ENCODE measurements around the gene ARHGAP32.

ARHGAP32 gene

DNA sequence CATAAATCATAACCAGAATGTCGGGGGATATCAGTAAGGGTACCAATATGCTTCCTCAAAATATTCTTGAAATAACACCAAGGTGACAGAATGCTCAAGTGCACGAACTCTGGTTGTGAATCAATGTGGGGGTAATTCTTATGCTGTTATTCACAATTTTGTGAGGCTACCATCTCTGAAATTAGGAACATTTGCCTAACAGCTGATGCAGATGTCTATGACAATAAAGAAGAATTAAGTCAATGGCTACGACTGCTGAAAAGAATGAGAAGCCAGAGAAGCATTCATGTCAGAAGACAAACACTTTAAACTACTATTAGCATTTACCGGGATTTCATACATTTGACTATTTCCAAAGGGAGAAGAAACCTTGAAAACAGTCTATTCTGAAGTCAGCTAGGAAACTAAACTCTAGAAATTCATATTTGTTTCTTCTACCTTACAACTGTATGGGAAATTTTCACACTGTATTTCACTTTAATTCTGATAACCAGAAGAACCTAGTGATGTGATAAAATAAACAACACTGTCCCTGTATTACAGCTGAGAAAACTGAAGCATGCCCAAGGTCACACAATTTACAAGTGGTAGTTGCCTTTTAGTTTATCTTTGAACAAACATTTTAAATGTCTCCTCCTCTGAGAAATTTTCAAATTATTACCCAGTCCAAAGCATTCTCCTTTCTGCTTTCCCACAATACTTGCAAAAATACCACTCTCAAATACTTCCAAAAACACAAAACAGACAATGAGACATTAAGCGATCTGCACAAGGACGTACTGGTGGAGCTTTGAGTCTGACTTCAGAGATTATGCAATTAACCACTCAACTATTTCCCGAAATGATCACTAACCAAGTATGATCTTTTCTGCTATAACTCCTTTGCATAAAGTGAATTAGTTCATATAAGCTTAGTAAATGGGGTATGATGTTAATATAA, 18.0 kb upstream of the ARHGAP32 start:
- ChIA-PET CTCF (interaction anchor here (1.9 kb wide), 1 partner anchor 13 kb away, joined by 5 read pairs; no protein-coding TSS in a partner anchor), POLR2A (interaction anchor here (0.7 kb wide), 1 partner anchor 8 kb away, joined by 4 read pairs; no protein-coding TSS in a partner anchor)
- no peak for DNase-seq (ENCODE audit: extremely low spot score)
- TF ChIP-seq, protein P1, sequence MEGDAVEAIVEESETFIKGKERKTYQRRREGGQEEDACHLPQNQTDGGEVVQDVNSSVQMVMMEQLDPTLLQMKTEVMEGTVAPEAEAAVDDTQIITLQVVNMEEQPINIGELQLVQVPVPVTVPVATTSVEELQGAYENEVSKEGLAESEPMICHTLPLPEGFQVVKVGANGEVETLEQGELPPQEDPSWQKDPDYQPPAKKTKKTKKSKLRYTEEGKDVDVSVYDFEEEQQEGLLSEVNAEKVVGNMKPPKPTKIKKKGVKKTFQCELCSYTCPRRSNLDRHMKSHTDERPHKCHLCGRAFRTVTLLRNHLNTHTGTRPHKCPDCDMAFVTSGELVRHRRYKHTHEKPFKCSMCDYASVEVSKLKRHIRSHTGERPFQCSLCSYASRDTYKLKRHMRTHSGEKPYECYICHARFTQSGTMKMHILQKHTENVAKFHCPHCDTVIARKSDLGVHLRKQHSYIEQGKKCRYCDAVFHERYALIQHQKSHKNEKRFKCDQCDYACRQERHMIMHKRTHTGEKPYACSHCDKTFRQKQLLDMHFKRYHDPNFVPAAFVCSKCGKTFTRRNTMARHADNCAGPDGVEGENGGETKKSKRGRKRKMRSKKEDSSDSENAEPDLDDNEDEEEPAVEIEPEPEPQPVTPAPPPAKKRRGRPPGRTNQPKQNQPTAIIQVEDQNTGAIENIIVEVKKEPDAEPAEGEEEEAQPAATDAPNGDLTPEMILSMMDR (IDR thresholded peaks at IDR 0.05; ENCODE audit: control extremely low read depth, extremely low read depth, low read depth, missing control alignments), result no peak

- ChIA-PET CTCF (interaction anchor here (0.9 kb wide), 1 partner anchor 16 kb away, joined by 3 read pairs; no protein-coding TSS in a partner anchor), POLR2A (no interaction called here)
- no peak for DNase-seq (ENCODE audit: extremely low spot score)
- TF ChIP-seq, protein P1 (IDR thresholded peaks at IDR 0.05; ENCODE audit: control extremely low read depth, extremely low read depth, low read depth, missing control alignments), result no peak
Observed at GRCh38 chr11:129208863-129209262, 16.7 kb upstream of the ARHGAP32 start.

- DNase-seq (ENCODE audit: extremely low spot score), result no peak
- TF ChIP-seq, protein P1 (IDR thresholded peaks at IDR 0.05; ENCODE audit: control extremely low read depth, extremely low read depth, low read depth, missing control alignments), result no peak
- ChIA-PET POLR2A (no interaction called here), CTCF (interaction anchor here (1.4 kb wide), 1 partner anchor 9 kb away, joined by 3 read pairs; no protein-coding TSS in a partner anchor)
Observed at GRCh38 chr11:129204150-129204838, 12.2 kb upstream of the ARHGAP32 start.

DNA sequence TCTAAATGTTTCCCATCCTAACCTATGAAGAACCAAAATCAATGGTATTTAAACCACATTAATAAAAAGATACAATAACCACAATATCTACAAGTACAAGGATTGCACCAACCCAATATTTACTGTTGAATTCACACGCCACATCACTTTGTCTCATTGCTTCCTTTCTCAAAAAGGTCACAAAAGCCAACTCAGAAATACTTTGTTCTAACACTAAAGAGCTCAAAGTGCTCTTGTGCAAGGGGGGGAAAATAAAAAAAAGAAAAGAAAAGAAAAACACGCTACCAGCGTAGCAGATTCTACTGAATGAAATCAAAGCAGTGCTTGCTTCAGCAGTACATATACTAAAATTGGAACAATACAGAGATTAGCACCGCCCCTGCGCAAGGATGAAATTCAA, 10.5 kb upstream of the ARHGAP32 start:
- CTCF ChIA-PET, result no interaction called here
- POLR2A ChIA-PET, result no interaction called here
- TF ChIP-seq, protein P1 (IDR thresholded peaks at IDR 0.05; ENCODE audit: control extremely low read depth, extremely low read depth, low read depth, missing control alignments), result no peak
- DNase-seq (ENCODE audit: extremely low spot score), result no peak

GRCh38 chr11:129195682-129196081, 3.6 kb upstream of the ARHGAP32 start:
- TF ChIP-seq, protein P1 (IDR thresholded peaks at IDR 0.05; ENCODE audit: control extremely low read depth, extremely low read depth, low read depth, missing control alignments), result no peak
- ChIA-PET CTCF (interaction anchor here (1.3 to 1.4 kb wide), 2 partner anchors 8 to 9 kb away, joined by 3 to 4 read pairs; no protein-coding TSS in a partner anchor), POLR2A (no interaction called here)
- no peak for DNase-seq (ENCODE audit: extremely low spot score)

DNA sequence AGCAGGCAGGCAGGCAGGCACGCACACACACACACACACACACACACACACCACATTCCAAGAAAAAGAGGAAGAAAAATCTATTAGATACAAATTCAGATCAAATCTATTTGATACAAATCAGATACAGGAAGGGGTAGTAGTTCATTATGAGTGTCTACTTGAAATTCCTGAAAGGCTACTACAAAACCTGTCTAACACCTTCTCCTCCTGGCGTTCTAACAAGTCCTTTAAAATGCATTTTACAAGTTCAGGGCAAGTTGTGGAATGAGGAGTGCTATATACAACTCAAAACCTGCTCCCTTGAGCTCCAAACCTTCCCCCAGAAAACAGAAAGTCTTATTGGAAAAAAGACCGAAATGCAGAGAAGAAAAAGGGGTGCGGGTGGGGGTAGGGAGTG, 476 bp downstream of the ARHGAP32 start:
- ChIA-PET CTCF (no interaction called here), POLR2A (no interaction called here)
- TF ChIP-seq, protein P1 (IDR thresholded peaks at IDR 0.05; ENCODE audit: control extremely low read depth, extremely low read depth, low read depth, missing control alignments), result no peak
- no peak for DNase-seq (ENCODE audit: extremely low spot score)
